GM23338 (cell line): Measurements from ENCODE around the gene COBL. TPM values are rescaled to one million over a fixed set of nuclear protein-coding genes. Genes with fewer than 3 reads are reported as not detected.

Source experiments
- ATAC-seq: fragments of 200-7000 bp; cut with Tn5 transposase; 3 replicates; pipeline ENCODE4 v1.9.1; 2020
- DNase-seq: peaks from one replicate; pipeline ENCODE4 v3.0.0-alpha.2; 2015; ENCODE audit warnings: low spot score
- H2AFZ ChIP-seq: fragments of 200-600 bp; sonication (generic); 2 replicates; pipeline ENCODE4 v1.8.0; 2016; ENCODE audit warnings: antibody characterized with exemption, mild to moderate bottlenecking, moderate library complexity
- H3F3A ChIP-seq: fragments of 200-600 bp; sonication (generic); replicated peaks from 2 replicates; pipeline ENCODE4 v1.8.0; 2017; ENCODE audit warnings: antibody characterized with exemption, mixed run types, low read depth
- H3K27ac ChIP-seq: fragments of 200-600 bp; sonication (generic); 2 replicates; pipeline ENCODE4 v1.6.1; 2016; ENCODE audit warnings: low read depth
- H3K27me3 ChIP-seq: fragments of 200-600 bp; sonication (generic); 2 replicates; pipeline ENCODE4 v1.8.0; 2016; ENCODE audit warnings: mild to moderate bottlenecking, mixed run types, moderate library complexity; ENCODE audit not compliant: insufficient read depth
- H3K36me3 ChIP-seq: fragments of 200-600 bp; sonication (generic); 2 replicates; pipeline ENCODE4 v1.8.0; 2016; ENCODE audit warnings: mild to moderate bottlenecking; ENCODE audit not compliant: insufficient read depth
- H3K4me1 ChIP-seq: fragments of 200-600 bp; sonication (generic); 2 replicates; pipeline ENCODE4 v1.8.0; 2016; ENCODE audit warnings: mild to moderate bottlenecking, moderate library complexity; ENCODE audit not compliant: insufficient read depth
- H3K4me2 ChIP-seq: fragments of 200-600 bp; sonication (generic); 2 replicates; pipeline ENCODE4 v1.7.1; 2017; ENCODE audit warnings: mixed run types
- H3K4me3 ChIP-seq: fragments of 200-600 bp; sonication (generic); 2 replicates; pipeline ENCODE4 v1.6.1; 2016; ENCODE audit warnings: mixed run types
- H3K79me2 ChIP-seq: fragments of 200-600 bp; sonication (generic); replicated peaks from 2 replicates; pipeline ENCODE4 v1.8.0; 2017; ENCODE audit warnings: mild to moderate bottlenecking; ENCODE audit not compliant: insufficient read depth
- H3K9me2 ChIP-seq: fragments of 200-600 bp; sonication (generic); 2 replicates; pipeline ENCODE4 v1.8.0; 2017; ENCODE audit not compliant: insufficient read depth
- H4K20me1 ChIP-seq: fragments of 200-600 bp; sonication (generic); replicated peaks from 2 replicates; pipeline ENCODE4 v1.8.0; 2017; ENCODE audit warnings: mild to moderate bottlenecking; ENCODE audit not compliant: insufficient read depth
- H3K27ac Mint-ChIP-seq: 2 replicates; pipeline ENCODE4 v1.8.0; 2020; ENCODE audit warnings: inconsistent platforms, mild to moderate bottlenecking, moderate library complexity, mixed read lengths
- H3K27me3 Mint-ChIP-seq: 3 replicates; pipeline ENCODE4 v1.8.0; 2022; ENCODE audit warnings: low read depth, mild to moderate bottlenecking, moderate library complexity, mixed read lengths, inconsistent platforms; ENCODE audit not compliant: insufficient read depth, poor library complexity
- H3K36me3 Mint-ChIP-seq: 3 replicates; pipeline ENCODE4 v1.8.0; 2021; ENCODE audit warnings: low read depth, mild to moderate bottlenecking, inconsistent platforms, moderate library complexity, mixed read lengths
- H3K4me1 Mint-ChIP-seq: 3 replicates; pipeline ENCODE4 v1.8.0; 2020; ENCODE audit warnings: mild to moderate bottlenecking, inconsistent platforms, mixed read lengths
- H3K4me3 Mint-ChIP-seq: 3 replicates; pipeline ENCODE4 v1.8.0; 2021; ENCODE audit warnings: moderate library complexity, mild to moderate bottlenecking, inconsistent platforms, mixed read lengths
- H3K9me3 Mint-ChIP-seq: 3 replicates; pipeline ENCODE4 v1.8.0; 2020; ENCODE audit warnings: moderate library complexity, mild to moderate bottlenecking, inconsistent platforms, mixed read lengths
- CREB1 ChIP-seq: fragments of 250-450 bp; sonication (Bioruptor Pico); IDR thresholded peaks from 2 replicates; pipeline ENCODE4 v1.5.0; 2020; ENCODE audit warnings: low read depth, mild to moderate bottlenecking, moderate library complexity
- EZH2 ChIP-seq: fragments of 200-600 bp; sonication (generic); IDR thresholded peaks from one replicate; pipeline ENCODE4 v1.8.0; 2017; ENCODE audit warnings: antibody characterized with exemption, mild to moderate bottlenecking, low read depth; ENCODE audit not compliant: unreplicated experiment
- JUNB ChIP-seq: IDR thresholded peaks from one replicate; pipeline ENCODE4 v1.6.1; 2016; ENCODE audit warnings: antibody characterized with exemption; ENCODE audit not compliant: unreplicated experiment
- NANOG ChIP-seq: IDR thresholded peaks from 2 replicates; pipeline ENCODE4 v1.6.1; 2016; ENCODE audit warnings: antibody characterized with exemption, borderline replicate concordance
- POLR2AphosphoS5 ChIP-seq: IDR thresholded peaks from 2 replicates; pipeline ENCODE4 v1.6.1; 2016; ENCODE audit warnings: antibody characterized with exemption, low read depth
- STAT1 ChIP-seq: IDR thresholded peaks from one replicate; pipeline ENCODE4 v1.6.1; 2016; ENCODE audit warnings: antibody characterized with exemption; ENCODE audit not compliant: unreplicated experiment
- polyA plus RNA-seq: library from polyadenylated mRNA; unstranded; fragments of >200 nt; fragmentation: Nextera tagmentation; extraction: Ambion mirVana; gene quantifications from 2 replicates; pipeline ENCODE4 v1.2.1, GENCODE V29; 2016
- total RNA-seq: library from RNA; depleted of rRNA; stranded (reverse); fragments of >200 nt; shearing (Covaris generic); gene quantifications from 2 replicates; pipeline ENCODE4 v1.2.3, GENCODE V29; 2014
- TF ChIP-seq, protein P1 (sequence below), 2 experiments: fragments of 200-600 bp in 1 of 2; sonication (generic) in 1 of 2; conservative IDR thresholded peaks; 2 replicates each; pipeline versions ENCODE4 v1.5.1 to v1.6.1; 2016 to 2017; ENCODE audit warnings: antibody characterized with exemption in 2 of 2, low read depth in 2 of 2, mild to moderate bottlenecking in 2 of 2, moderate library complexity in 1 of 2
- TF ChIP-seq, protein P2 (sequence below): IDR thresholded peaks from one replicate; pipeline ENCODE4 v1.6.1; 2018; ENCODE audit warnings: antibody characterized with exemption; ENCODE audit not compliant: unreplicated experiment
- TF ChIP-seq, protein P3 (sequence below): IDR thresholded peaks from 2 replicates; pipeline ENCODE4 v1.6.1; 2016; ENCODE audit warnings: antibody characterized with exemption

Gene COBL
- total and polyA plus RNA-seq, 2 experiments from 2014 or later: 18.3 to 51.9 TPM

- TF ChIP-seq, protein P1, sequence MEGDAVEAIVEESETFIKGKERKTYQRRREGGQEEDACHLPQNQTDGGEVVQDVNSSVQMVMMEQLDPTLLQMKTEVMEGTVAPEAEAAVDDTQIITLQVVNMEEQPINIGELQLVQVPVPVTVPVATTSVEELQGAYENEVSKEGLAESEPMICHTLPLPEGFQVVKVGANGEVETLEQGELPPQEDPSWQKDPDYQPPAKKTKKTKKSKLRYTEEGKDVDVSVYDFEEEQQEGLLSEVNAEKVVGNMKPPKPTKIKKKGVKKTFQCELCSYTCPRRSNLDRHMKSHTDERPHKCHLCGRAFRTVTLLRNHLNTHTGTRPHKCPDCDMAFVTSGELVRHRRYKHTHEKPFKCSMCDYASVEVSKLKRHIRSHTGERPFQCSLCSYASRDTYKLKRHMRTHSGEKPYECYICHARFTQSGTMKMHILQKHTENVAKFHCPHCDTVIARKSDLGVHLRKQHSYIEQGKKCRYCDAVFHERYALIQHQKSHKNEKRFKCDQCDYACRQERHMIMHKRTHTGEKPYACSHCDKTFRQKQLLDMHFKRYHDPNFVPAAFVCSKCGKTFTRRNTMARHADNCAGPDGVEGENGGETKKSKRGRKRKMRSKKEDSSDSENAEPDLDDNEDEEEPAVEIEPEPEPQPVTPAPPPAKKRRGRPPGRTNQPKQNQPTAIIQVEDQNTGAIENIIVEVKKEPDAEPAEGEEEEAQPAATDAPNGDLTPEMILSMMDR (conservative IDR thresholded peaks at IDR 0.05; ENCODE audit: low read depth in 2 of 2): no peak
- TF ChIP-seq POLR2AphosphoS5: no peak
Observed at GRCh38 chr7:51070151-51070550, 246.5 kb downstream of the COBL start (continued).

- no peaks in the 10 kb centered on the region for H3F3A ChIP-seq
- Mint-ChIP-seq H3K4me3 (no peak overlapping the region), H3K27me3 (no peaks in the 10 kb centered on the region), H3K27ac (no peak overlapping the region), H3K9me3 (no peaks in the 10 kb centered on the region; the same call in 2 of the 3 replicates), H3K4me1 (peaks cover 21% of the 10 kb centered on the region), H3K36me3 (peaks cover 11% of the 10 kb centered on the region)
- H3K4me2 ChIP-seq: no peak overlapping the region
- H3K79me2 ChIP-seq: no peaks in the 10 kb centered on the region
- peak; percentile 28; the same call in 2 of the 3 replicates for ATAC-seq
- DNase-seq: no peak
- no peaks in the 10 kb centered on the region for H3K9me2 ChIP-seq
- H3K27me3 ChIP-seq: no peaks in the 10 kb centered on the region
- 0 out of 2 replicates have a peak overlapping the region, but pooled peaks have one; percentile 18 for H3K27ac ChIP-seq
- no peaks in the 10 kb centered on the region for H4K20me1 ChIP-seq
- no peaks in the 10 kb centered on the region for H3K36me3 ChIP-seq
- H3K4me1 ChIP-seq: peaks cover 6% of the 10 kb centered on the region; the same call in 1 of the 2 replicates
- H2AFZ ChIP-seq: no peak overlapping the region
- TF ChIP-seq CREB1: no peak
- no peak for TF ChIP-seq NANOG
- TF ChIP-seq, protein P2, sequence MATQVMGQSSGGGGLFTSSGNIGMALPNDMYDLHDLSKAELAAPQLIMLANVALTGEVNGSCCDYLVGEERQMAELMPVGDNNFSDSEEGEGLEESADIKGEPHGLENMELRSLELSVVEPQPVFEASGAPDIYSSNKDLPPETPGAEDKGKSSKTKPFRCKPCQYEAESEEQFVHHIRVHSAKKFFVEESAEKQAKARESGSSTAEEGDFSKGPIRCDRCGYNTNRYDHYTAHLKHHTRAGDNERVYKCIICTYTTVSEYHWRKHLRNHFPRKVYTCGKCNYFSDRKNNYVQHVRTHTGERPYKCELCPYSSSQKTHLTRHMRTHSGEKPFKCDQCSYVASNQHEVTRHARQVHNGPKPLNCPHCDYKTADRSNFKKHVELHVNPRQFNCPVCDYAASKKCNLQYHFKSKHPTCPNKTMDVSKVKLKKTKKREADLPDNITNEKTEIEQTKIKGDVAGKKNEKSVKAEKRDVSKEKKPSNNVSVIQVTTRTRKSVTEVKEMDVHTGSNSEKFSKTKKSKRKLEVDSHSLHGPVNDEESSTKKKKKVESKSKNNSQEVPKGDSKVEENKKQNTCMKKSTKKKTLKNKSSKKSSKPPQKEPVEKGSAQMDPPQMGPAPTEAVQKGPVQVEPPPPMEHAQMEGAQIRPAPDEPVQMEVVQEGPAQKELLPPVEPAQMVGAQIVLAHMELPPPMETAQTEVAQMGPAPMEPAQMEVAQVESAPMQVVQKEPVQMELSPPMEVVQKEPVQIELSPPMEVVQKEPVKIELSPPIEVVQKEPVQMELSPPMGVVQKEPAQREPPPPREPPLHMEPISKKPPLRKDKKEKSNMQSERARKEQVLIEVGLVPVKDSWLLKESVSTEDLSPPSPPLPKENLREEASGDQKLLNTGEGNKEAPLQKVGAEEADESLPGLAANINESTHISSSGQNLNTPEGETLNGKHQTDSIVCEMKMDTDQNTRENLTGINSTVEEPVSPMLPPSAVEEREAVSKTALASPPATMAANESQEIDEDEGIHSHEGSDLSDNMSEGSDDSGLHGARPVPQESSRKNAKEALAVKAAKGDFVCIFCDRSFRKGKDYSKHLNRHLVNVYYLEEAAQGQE: no peak
- TF ChIP-seq STAT1: no peak
- no peak for TF ChIP-seq EZH2
- no peak for TF ChIP-seq JUNB
- no peak for TF ChIP-seq POLR2AphosphoS5
- TF ChIP-seq, protein P3, sequence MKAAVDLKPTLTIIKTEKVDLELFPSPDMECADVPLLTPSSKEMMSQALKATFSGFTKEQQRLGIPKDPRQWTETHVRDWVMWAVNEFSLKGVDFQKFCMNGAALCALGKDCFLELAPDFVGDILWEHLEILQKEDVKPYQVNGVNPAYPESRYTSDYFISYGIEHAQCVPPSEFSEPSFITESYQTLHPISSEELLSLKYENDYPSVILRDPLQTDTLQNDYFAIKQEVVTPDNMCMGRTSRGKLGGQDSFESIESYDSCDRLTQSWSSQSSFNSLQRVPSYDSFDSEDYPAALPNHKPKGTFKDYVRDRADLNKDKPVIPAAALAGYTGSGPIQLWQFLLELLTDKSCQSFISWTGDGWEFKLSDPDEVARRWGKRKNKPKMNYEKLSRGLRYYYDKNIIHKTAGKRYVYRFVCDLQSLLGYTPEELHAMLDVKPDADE: no peak
- H3K4me3 ChIP-seq: no peak overlapping the region
Observed at GRCh38 chr7:51069411-51070083, 247.1 kb downstream of the COBL start.
